ENCODE data around the gene RAB8B. TPM values are rescaled to one million over a fixed set of nuclear protein-coding genes. Genes with fewer than 3 reads are reported as not detected.

RAB8B gene
- total and polyA plus RNA-seq, 4 donors: 3.8 to 26.5 (median 7.6) TPM

GRCh38 chr15:63292771-63293170 lies 103.4 kb downstream of the RAB8B start:
- TF ChIP-seq RAD21 (IDR thresholded peaks at IDR 0.05): no peak
- TF ChIP-seq JUND (IDR thresholded peaks at IDR 0.05): no peak
- no peak for TF ChIP-seq MAX (IDR thresholded peaks at IDR 0.05)
- TF ChIP-seq YY1 (IDR thresholded peaks at IDR 0.05): no peak
- no peak for TF ChIP-seq NR2F2 (IDR thresholded peaks at IDR 0.05)
- TF ChIP-seq TAF1 (conservative IDR thresholded peaks at IDR 0.05): no peak
- no peak for TF ChIP-seq ATF3 (IDR thresholded peaks at IDR 0.05)
- Histone ChIP-seq H3K9ac (ENCODE audit: low read depth in 1 of 2, low read length in 2 of 2) (no peak overlapping the region), H3K9me3 (ENCODE audit: control insufficient read depth in 4 of 4, low read length in 3 of 4) (no peaks in the 10 kb centered on the region), H3K4me1 (ENCODE audit: control insufficient read depth in 4 of 4, insufficient read depth in 4 of 4, low read length in 3 of 4) (peaks cover 0 to 2% (median 1%) of the 10 kb centered on the region in 4 donors), H3K4me3 (ENCODE audit: low read depth in 1 of 3, low read length in 3 of 3) (no peak overlapping the region), H3K27ac (ENCODE audit: low read depth in 1 of 2, low read length in 2 of 2) (no peak overlapping the region), H3K27me3 (ENCODE audit: control insufficient read depth in 4 of 4, insufficient read depth in 4 of 4, low read length in 3 of 4) (no peaks in the 10 kb centered on the region), H3K36me3 (ENCODE audit: control insufficient read depth in 4 of 4, insufficient read depth in 3 of 4, low read depth in 1 of 4, low read length in 3 of 4) (no peaks in the 10 kb centered on the region)
- WGBS: 95% methylated on average over 5 of the region's 5 CpGs
- no peak for DNase-seq (ENCODE audit: low spot score)

- no peak overlapping the region for H3K4me3 ChIP-seq (ENCODE audit: low read depth in 1 of 3, low read length in 3 of 3)
- H3K4me1 ChIP-seq (ENCODE audit: control insufficient read depth in 4 of 4, insufficient read depth in 4 of 4, low read length in 3 of 4): peaks cover 0 to 2% (median 1%) of the 10 kb centered on the region in 4 donors
- TF ChIP-seq SP1 (IDR thresholded peaks at IDR 0.05): no peak
- no peak for TF ChIP-seq GABPA (IDR thresholded peaks at IDR 0.05 in 1 of 2, conservative IDR thresholded peaks at IDR 0.05 in 1 of 2)
- TF ChIP-seq NR2F2 (IDR thresholded peaks at IDR 0.05): no peak
- no peak for TF ChIP-seq FOXA2 (IDR thresholded peaks at IDR 0.05)
- TF ChIP-seq HNF4G (IDR thresholded peaks at IDR 0.05): no peak
- no peak for TF ChIP-seq RAD21 (IDR thresholded peaks at IDR 0.05)
- no peak for TF ChIP-seq JUND (IDR thresholded peaks at IDR 0.05)
- TF ChIP-seq RXRA (IDR thresholded peaks at IDR 0.05): no peak
- TF ChIP-seq HNF4A (conservative IDR thresholded peaks at IDR 0.05): no peak
- no peaks in the 10 kb centered on the region for H3K36me3 ChIP-seq (ENCODE audit: control insufficient read depth in 4 of 4, insufficient read depth in 3 of 4, low read depth in 1 of 4, low read length in 3 of 4)
- no peak for DNase-seq (ENCODE audit: low spot score)
- WGBS: 89% methylated on average over 3 of the region's 3 CpGs
- H3K9me3 ChIP-seq (ENCODE audit: control insufficient read depth in 4 of 4, low read length in 3 of 4): no peaks in the 10 kb centered on the region
- no peaks in the 10 kb centered on the region for H3K27me3 ChIP-seq (ENCODE audit: control insufficient read depth in 4 of 4, insufficient read depth in 4 of 4, low read length in 3 of 4)
- no peak overlapping the region for H3K27ac ChIP-seq (ENCODE audit: low read depth in 1 of 2, low read length in 2 of 2)
- no peak overlapping the region for H3K9ac ChIP-seq (ENCODE audit: low read depth in 1 of 2, low read length in 2 of 2)
Measured at GRCh38 chr15:63294359-63294758, 105.0 kb downstream of the RAB8B start.

- TF ChIP-seq HNF4G (IDR thresholded peaks at IDR 0.05) (no peak), NR2F2 (IDR thresholded peaks at IDR 0.05) (no peak), SP1 (IDR thresholded peaks at IDR 0.05) (no peak), EGR1 (IDR thresholded peaks at IDR 0.05; ENCODE audit: low read depth in 2 of 2) (no peak)
- no peak overlapping the region for H3K9ac ChIP-seq (ENCODE audit: low read depth in 1 of 2, low read length in 2 of 2)
- no peak overlapping the region for H3K27ac ChIP-seq (ENCODE audit: low read depth in 1 of 2, low read length in 2 of 2)
- H3K9me3 ChIP-seq (ENCODE audit: control insufficient read depth in 4 of 4, low read length in 3 of 4): no peaks in the 10 kb centered on the region
- no peaks in the 10 kb centered on the region for H3K27me3 ChIP-seq (ENCODE audit: control insufficient read depth in 4 of 4, insufficient read depth in 4 of 4, low read length in 3 of 4)
- DNase-seq (ENCODE audit: low spot score): no peak
- H3K4me1 ChIP-seq (ENCODE audit: control insufficient read depth in 4 of 4, insufficient read depth in 4 of 4, low read length in 3 of 4): peaks cover 0 to 2% (median 1%) of the 10 kb centered on the region in 4 donors
- no peaks in the 10 kb centered on the region for H3K36me3 ChIP-seq (ENCODE audit: control insufficient read depth in 4 of 4, insufficient read depth in 3 of 4, low read depth in 1 of 4, low read length in 3 of 4)
- H3K4me3 ChIP-seq (ENCODE audit: low read depth in 1 of 3, low read length in 3 of 3): no peak overlapping the region
Measured at GRCh38 chr15:63295341-63295740, 105.9 kb downstream of the RAB8B start.

GRCh38 chr15:63296195-63296594 lies 106.8 kb downstream of the RAB8B start:
- H3K27ac ChIP-seq (ENCODE audit: low read depth in 1 of 2, low read length in 2 of 2): no peak overlapping the region
- H3K9me3 ChIP-seq (ENCODE audit: control insufficient read depth in 4 of 4, low read length in 3 of 4): no peaks in the 10 kb centered on the region
- H3K4me1 ChIP-seq (ENCODE audit: control insufficient read depth in 4 of 4, insufficient read depth in 4 of 4, low read length in 3 of 4): peaks cover 0 to 2% (median 1%) of the 10 kb centered on the region in 4 donors
- H3K36me3 ChIP-seq (ENCODE audit: control insufficient read depth in 4 of 4, insufficient read depth in 3 of 4, low read depth in 1 of 4, low read length in 3 of 4): peaks cover 0 to under 1% (median 0%) of the 10 kb centered on the region in 4 donors
- H3K27me3 ChIP-seq (ENCODE audit: control insufficient read depth in 4 of 4, insufficient read depth in 4 of 4, low read length in 3 of 4): no peaks in the 10 kb centered on the region
- no peak for DNase-seq (ENCODE audit: low spot score)
- peak; percentile 54 for TF ChIP-seq SP1 (IDR thresholded peaks at IDR 0.05)
- TF ChIP-seq EGR1 (IDR thresholded peaks at IDR 0.05; ENCODE audit: low read depth in 2 of 2): no peak
- no peak for TF ChIP-seq GABPA (IDR thresholded peaks at IDR 0.05 in 1 of 2, conservative IDR thresholded peaks at IDR 0.05 in 1 of 2)
- TF ChIP-seq HNF4G (IDR thresholded peaks at IDR 0.05): no peak
- peak; percentile 32 for TF ChIP-seq NR2F2 (IDR thresholded peaks at IDR 0.05)
- no peak for TF ChIP-seq FOXA2 (IDR thresholded peaks at IDR 0.05)
- no peak for TF ChIP-seq FOXA1 (IDR thresholded peaks at IDR 0.05)
- TF ChIP-seq ATF3 (IDR thresholded peaks at IDR 0.05): no peak
- TF ChIP-seq REST (IDR thresholded peaks at IDR 0.05): no peak
- no peak for TF ChIP-seq CTCF (IDR thresholded peaks at IDR 0.05; ENCODE audit: low read depth, low read length, missing input control)
- TF ChIP-seq HNF4A (conservative IDR thresholded peaks at IDR 0.05): peak in 1 of 2 donors; percentile 44
- peak in 1 of 2 donors; percentile 40 for TF ChIP-seq RAD21 (IDR thresholded peaks at IDR 0.05)
- no peak for TF ChIP-seq JUND (IDR thresholded peaks at IDR 0.05)
- TF ChIP-seq RXRA (IDR thresholded peaks at IDR 0.05): peak in 1 of 2 donors; percentile 56
- H3K9ac ChIP-seq (ENCODE audit: low read depth in 1 of 2, low read length in 2 of 2): no peak overlapping the region
- no peak overlapping the region for H3K4me3 ChIP-seq (ENCODE audit: low read depth in 1 of 3, low read length in 3 of 3)
- 53% methylated on average over 6 of the region's 6 CpGs for WGBS
